ENCODE data around the gene SLC35E1. TPM values are rescaled to one million over a fixed set of nuclear protein-coding genes. Genes with fewer than 3 reads are reported as not detected.

Gene SLC35E1
- total RNA-seq, 1 experiment from 2014 or later: 35.8 TPM

DNA sequence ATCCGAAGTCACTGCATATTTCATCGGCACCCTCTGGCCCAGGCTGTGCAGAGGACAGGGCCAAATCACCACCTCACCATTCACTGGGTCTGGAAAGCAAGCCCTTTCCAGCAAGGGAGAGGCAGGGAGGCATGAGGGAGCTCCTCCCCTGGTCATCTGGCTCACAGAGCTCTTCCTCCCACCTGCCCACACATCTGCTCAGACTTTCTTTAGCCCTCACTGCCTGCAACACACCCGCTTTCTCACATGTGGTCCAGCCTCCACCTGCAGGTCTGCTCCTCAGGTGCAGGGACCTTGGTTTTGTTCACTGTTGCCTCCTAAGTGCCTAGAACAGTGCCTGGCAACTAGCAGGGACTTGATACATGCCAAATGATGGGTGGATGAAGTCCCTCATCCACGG lies 21.0 kb upstream of the SLC35E1 start:
- no peak overlapping the region for H2BK20ac ChIP-seq (ENCODE audit: low read depth, low read length, poor library complexity, severe bottlenecking)
- no peak overlapping the region for H3K23ac ChIP-seq (ENCODE audit: insufficient read length, low read depth, low read length)
- peaks cover 7% of the 10 kb centered on the region; the same call in 1 of the 2 replicates for H3K4me1 ChIP-seq (ENCODE audit: insufficient read depth, low read length)
- no peaks in the 10 kb centered on the region for H3K23me2 ChIP-seq (ENCODE audit: insufficient read length, low read depth, low read length, poor library complexity, severe bottlenecking)
- no peak overlapping the region for H3K56ac ChIP-seq (ENCODE audit: insufficient read length, low read depth, low read length)
- peaks cover 9% of the 10 kb centered on the region for H3K79me1 ChIP-seq (ENCODE audit: insufficient read depth, low read depth, low read length, poor library complexity, severe bottlenecking)
- no peak overlapping the region for H2BK120ac ChIP-seq (ENCODE audit: low read depth, low read length, poor library complexity, severe bottlenecking)
- Mint-ChIP-seq H3K9me3 (no peaks in the 10 kb centered on the region), H3K36me3 (ENCODE audit: insufficient read depth in 1 of 3, low read depth in 3 of 3) (peaks cover 0 to 4% (median 0%) of the 10 kb centered on the region in 3 experiments; a peak in 2 of 7 replicates), H3K27ac (peak overlapping the region in 2 of 3 experiments; percentile 57 to 75; a peak in 4 of 7 replicates), H3K4me3 (0 out of 5 replicates have a peak overlapping the region, but pooled peaks of 1 of the 2 experiments have one; percentile 12), H3K27me3 (ENCODE audit: low read depth) (no peaks in the 10 kb centered on the region), H3K4me1 (peaks cover 31 to 39% of the 10 kb centered on the region in 2 experiments)
- no peak overlapping the region for H3K18ac ChIP-seq (ENCODE audit: insufficient read length, low read depth, low read length)
- H2AK5ac ChIP-seq (ENCODE audit: insufficient read length, low read length): no peak overlapping the region
- no peak overlapping the region for H4K8ac ChIP-seq (replicated peaks; ENCODE audit: insufficient read length, low read depth, low read length)
- H4K91ac ChIP-seq (ENCODE audit: insufficient read length, low read depth, low read length): no peak overlapping the region
- no peak overlapping the region for H2AFZ ChIP-seq (ENCODE audit: low read length)
- no peak overlapping the region for H3K27ac ChIP-seq (ENCODE audit: insufficient read length, low read depth, low read length)
- H3K79me2 ChIP-seq (ENCODE audit: insufficient read depth, low read length): peaks cover 32% of the 10 kb centered on the region; the same call in 1 of the 2 replicates
- H3T11ph ChIP-seq (ENCODE audit: low read length): no peak overlapping the region
- H2BK15ac ChIP-seq (ENCODE audit: low read depth, low read length): no peak overlapping the region
- H4K5ac ChIP-seq (ENCODE audit: insufficient read length, low read depth, low read length): no peak overlapping the region
- no peak overlapping the region for H3K4ac ChIP-seq (ENCODE audit: low read depth, low read length)
- H3K9ac ChIP-seq (ENCODE audit: extremely low read depth, insufficient read length, low read length): no peak overlapping the region
- H2BK5ac ChIP-seq (ENCODE audit: insufficient read length, low read length): no peak overlapping the region
- WGBS (ENCODE audit: extremely low coverage, insufficient read length, low lambda C conversion rate): no CpG with 5 or more reads among the region's 4 CpGs
- DNase-seq: no peak
- peaks cover 4% of the 10 kb centered on the region for H4K20me1 ChIP-seq (ENCODE audit: control insufficient read depth, insufficient read depth, insufficient read length)
- no peak overlapping the region for H2BK12ac ChIP-seq (ENCODE audit: insufficient read length, low read depth, low read length)
- H3K27me3 ChIP-seq (ENCODE audit: insufficient read depth, low read length): no peaks in the 10 kb centered on the region
- no peaks in the 10 kb centered on the region for H3K9me3 ChIP-seq (ENCODE audit: control insufficient read depth, low read depth, low read length)
- H3K4me2 ChIP-seq (ENCODE audit: insufficient read depth, insufficient read length, low read length): no peak overlapping the region
- no peak overlapping the region; the same call in 1 of the 2 replicates for H3K14ac ChIP-seq (ENCODE audit: insufficient read depth, low read length)
- TF ChIP-seq, protein P1, sequence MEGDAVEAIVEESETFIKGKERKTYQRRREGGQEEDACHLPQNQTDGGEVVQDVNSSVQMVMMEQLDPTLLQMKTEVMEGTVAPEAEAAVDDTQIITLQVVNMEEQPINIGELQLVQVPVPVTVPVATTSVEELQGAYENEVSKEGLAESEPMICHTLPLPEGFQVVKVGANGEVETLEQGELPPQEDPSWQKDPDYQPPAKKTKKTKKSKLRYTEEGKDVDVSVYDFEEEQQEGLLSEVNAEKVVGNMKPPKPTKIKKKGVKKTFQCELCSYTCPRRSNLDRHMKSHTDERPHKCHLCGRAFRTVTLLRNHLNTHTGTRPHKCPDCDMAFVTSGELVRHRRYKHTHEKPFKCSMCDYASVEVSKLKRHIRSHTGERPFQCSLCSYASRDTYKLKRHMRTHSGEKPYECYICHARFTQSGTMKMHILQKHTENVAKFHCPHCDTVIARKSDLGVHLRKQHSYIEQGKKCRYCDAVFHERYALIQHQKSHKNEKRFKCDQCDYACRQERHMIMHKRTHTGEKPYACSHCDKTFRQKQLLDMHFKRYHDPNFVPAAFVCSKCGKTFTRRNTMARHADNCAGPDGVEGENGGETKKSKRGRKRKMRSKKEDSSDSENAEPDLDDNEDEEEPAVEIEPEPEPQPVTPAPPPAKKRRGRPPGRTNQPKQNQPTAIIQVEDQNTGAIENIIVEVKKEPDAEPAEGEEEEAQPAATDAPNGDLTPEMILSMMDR (conservative IDR thresholded peaks at IDR 0.05): no peak
